GM15510 (cell line): ENCODE data around the gene APBA2.

ENCODE experiments used
- POLR2A ChIP-seq: IDR thresholded peaks from 3 replicates; pipeline ENCODE4 v1.6.1; 2011; ENCODE audit warnings: borderline replicate concordance; ENCODE audit not compliant: insufficient read length; ENCODE audit errors: extremely low read depth

The APBA2 gene

GRCh38 chr15:29099131-29099880 lies 213.5 kb downstream of the APBA2 start:
- TF ChIP-seq POLR2A = no peak

DNA sequence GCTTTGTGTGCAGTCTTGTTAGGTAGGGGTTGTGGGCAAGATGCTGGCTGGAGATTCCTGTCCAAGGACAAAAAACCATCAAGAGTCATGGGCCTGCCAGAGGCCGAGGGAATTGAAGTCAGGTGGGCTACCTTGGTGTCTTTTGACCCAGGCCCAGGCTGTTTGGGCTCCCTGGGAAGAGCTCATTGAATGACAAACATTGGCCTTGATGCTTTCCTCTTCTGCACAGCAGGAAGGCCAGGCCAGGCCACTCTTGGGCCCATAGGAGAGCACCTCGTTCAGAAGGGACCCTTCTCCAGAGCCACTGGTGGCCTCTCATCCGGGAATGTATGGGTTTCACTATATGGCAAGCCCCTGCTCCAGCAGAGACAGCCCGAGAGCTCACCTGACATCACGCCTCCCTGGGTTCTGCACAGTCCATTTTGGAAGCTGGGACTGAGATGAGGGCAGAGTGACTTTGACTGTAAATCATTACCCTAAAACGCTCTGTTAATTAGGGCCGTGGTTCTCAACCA lies 214.8 kb downstream of the APBA2 start:
- TF ChIP-seq POLR2A = no peak

- TF ChIP-seq POLR2A = no peak
Observed at GRCh38 chr15:29101491-29101890, 215.7 kb downstream of the APBA2 start.

DNA sequence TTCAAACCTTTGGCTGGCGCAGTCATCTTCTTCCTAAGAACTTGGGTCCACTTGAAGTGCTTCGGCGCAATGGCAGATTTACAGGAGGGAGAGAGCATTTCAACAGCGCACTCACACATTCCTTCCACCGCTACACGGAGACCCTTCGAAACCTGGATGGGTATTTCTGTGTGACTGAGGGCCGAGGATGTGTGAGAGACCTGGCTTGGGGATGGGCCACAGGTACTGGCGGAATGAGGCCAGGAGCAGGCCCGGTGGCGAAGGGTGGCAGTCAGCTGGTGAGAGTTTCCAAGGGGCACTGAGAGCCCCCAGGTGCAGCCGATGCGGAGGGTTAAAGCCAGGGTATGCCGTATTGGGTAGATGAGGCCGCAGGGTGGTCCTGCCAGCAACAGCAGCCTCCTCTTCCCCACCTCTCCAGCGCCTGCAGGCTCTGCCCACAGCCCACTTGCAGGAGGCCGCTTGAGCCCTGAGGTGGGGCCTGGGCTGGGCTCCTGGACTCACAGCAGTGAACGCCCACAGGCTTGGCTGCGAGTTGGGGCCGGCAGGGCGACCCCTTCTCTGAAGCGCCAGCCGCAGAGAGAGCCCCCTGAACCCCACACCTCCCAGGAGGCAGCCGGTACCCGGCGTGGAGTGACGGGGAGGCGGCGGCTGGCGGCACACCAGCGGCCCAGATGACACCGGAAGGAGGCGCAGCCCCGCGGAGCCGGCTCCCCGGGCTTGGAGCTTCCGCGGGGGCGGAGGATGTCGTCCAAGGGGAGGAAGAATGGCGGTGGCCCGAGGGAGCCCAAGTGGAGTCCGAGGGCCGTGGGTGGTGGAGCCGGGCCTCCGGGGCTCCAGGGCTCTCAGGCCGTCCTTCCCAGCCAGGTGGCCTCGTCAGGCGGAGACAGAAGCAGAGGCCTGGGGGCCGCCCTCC lies 217.4 kb downstream of the APBA2 start:
- no peak for TF ChIP-seq POLR2A

- TF ChIP-seq POLR2A = no peak
Observed at GRCh38 chr15:29103824-29104565, 218.2 kb downstream of the APBA2 start.

- no peak for TF ChIP-seq POLR2A
Observed at GRCh38 chr15:29104566-29104880, 218.7 kb downstream of the APBA2 start.

- TF ChIP-seq POLR2A = no peak
Observed at GRCh38 chr15:29105151-29105854, 219.5 kb downstream of the APBA2 start.

DNA sequence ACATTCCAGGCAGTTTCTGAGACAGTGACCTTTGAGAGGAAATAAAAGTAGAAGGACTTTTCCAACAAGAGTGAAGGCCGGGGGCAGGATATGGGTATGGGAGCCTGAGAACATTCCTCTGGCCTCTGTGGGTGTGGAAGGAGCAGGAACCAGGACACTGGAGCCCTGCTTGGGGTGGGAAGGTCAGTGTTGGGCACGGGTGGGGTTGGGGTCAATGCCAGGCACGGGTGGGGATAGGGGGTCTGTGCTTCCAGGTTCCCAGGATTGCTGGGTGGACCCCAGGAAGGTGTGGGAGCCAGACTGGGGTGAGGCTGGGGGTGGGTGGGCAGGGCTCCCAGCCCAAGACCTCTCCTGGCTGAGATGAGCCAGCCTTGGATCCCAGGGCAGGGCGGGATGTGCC lies 220.3 kb downstream of the APBA2 start:
- no peak for TF ChIP-seq POLR2A

- no peak for TF ChIP-seq POLR2A
Observed at GRCh38 chr15:29106551-29107290, 220.9 kb downstream of the APBA2 start.

- TF ChIP-seq POLR2A = no peak
Observed at GRCh38 chr15:29107291-29107890, 221.6 kb downstream of the APBA2 start.

- no peak for TF ChIP-seq POLR2A
Observed at GRCh38 chr15:29107971-29108645, 222.3 kb downstream of the APBA2 start.

DNA sequence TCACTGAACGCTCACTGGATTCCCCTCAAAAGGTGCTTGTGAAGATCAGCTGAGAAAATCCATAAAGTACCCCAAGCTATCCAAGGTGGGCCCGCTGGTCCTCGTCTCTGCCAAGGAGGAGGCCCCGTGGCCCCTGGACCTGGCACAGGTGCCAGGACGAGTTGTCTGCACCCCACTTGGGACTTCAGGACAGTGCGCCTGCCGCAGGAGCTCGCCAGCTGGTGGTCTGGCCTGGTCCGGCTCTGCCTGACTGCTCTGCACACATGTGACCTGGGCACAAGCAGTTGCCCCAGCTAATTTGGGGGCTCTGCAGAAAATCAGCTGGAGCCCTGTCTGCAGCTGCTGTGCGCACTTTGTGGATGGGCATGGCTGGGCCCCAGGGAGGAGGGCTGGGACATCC lies 224.0 kb downstream of the APBA2 start:
- no peak for TF ChIP-seq POLR2A

GRCh38 chr15:29110176-29110575 lies 224.4 kb downstream of the APBA2 start:
- TF ChIP-seq POLR2A = no peak
